ENCODE data around the gene DSTN.
"Not testable (repeated sequence)": the region's sequence is repeated elsewhere in the genome, so short reads cannot be mapped to it uniquely, and the experiment has no call there.

DSTN gene

DNA sequence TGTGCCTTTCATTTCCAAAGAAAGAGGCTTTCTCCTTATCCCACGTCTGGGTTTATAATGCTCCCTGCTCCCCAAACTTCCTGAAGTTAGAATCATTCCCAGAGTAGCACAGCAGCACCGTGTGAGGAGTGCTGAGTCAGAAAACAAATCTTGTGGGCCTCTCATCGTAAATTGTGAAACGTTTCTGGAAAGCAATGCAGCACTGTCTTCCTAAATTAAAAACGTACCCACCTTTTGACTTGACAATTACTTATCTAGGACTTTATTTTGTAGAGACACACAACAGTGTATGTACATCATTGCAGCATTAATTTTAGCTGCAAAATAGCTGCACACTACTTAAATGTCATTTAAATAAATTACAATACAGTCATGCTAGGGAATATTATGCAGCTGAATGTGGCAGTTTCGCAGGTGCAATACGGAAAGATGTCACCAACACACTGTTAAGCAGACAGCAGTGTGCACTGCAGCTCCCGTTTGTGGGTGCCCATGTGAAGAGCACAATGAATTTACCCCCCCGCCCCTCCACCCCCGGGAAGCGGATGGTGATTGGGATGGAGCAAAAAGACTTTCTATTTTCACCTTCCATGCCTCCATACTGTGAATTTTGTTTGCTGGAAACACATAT lies 81.4 kb downstream of the DSTN start:
- DNase-seq (ENCODE audit: low read depth): peak; percentile 34

DNA sequence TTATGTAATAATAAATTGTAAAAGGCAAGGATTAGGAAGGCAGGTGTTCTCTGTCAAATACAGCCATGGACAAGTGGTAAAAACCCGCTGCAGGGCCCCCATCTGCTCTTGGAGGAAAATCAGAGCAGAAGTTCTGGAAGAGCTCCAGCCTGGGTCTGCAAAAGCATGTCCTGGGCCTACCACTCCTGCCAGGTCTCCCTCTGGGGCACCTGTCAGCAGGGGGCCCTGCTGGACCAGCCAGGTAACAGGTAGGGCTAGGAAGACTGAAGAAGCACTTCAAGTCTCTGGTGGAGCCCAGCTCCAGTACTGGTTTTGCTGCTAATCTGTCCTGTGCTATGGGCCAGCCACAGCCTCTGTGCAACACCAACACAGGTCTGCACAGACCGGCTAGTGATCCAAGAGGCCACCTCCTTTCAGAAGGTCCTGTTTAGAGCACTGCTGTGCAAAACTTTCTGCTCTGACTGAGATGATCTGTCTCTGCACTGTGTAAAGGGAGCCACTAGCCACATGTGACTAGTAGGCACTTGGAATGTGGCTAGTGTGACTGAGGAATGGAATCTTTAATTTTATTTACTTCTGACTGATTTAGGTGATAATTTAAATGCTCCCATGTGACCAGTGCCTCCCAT lies 82.0 kb downstream of the DSTN start:
- DNase-seq (ENCODE audit: low read depth): no peak

DNA sequence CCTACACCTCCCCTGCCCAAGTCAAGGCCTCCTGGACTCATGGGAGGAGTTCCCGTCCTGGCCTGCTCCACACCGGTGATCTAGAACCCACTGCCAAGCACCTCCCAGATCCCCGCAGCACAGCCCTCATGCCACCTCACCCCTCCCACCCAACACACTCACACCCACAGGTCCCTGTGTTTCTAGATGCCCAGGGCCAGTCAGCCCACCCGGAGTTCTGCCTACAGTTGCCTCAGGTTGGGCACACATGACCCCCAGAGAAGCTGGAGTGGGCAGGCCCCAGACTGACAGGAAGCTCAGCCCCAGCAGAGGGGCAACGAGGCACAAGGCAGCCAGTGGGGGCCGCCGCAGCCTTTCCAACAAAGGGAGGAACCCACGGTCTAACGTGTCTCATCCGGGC lies 82.5 kb downstream of the DSTN start:
- DNase-seq (ENCODE audit: low read depth): no peak

DNA sequence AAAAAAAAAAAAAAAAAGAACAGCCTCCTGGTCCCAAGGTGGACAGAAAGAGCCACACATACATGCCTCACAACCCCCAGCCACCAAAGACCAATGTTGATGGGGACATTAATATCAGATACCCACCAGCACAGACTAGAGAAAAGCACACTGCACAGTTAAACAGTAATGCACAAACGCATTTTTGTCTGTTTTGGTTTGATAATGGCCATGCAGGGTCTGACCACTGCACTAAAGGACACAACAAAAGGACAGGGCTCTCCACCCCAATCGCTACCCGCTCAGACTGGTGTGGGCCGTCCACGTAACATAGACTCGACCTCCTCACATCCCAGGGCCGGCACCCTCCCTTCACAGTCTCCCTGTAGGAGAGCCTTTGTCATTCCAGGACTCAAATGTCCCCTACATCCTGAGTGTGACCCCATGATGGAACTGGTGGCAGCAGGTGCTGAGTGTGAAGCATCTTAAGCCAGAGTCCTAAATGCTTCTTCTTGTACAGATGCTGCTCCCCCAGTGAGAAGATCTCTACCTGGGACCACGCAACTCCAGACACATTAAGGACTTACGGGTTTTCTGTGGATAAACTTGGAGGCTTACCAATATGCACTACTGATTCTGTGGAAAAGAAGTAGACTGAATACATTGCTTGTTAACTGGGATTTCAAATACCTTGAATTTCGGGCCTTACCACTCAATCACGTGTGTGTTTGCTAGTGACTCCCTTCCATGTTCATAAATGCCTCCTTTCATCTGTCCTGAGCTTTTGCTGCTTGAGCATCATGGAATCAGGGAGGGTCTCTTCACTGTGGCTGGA lies 84.2 kb downstream of the DSTN start:
- no peak for DNase-seq (ENCODE audit: low read depth)

DNA sequence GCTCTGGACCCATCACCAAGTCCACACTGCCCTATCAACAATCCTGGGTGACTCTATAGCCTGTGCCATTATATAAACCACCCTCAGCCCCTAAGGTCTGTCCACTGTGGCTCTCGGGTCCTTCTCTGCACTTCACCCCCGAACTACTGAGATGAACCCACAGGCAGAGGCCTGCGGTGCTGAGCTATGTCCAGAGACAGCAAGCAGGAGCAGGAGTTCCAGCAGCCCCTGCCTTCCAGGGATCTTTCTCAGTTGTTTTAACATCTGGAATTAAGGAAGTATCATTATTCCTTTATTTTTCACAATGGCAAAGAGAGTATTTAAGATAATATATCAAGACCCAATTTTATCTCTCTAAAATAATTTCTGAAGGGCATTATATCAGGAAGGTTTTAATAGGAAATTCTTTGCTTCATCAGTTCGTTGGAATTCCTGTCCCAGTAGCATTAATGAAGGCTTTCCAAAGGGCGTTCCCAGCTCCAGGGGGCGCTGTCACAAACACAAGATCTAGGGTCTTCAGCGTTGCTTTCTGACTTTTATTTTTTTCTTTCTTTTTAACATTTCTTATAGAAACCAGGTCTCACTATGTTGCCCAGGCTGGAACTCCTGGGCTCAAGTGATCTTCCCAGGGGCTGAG lies 84.9 kb downstream of the DSTN start:
- DNase-seq (ENCODE audit: low read depth): peak; percentile 39

DNA sequence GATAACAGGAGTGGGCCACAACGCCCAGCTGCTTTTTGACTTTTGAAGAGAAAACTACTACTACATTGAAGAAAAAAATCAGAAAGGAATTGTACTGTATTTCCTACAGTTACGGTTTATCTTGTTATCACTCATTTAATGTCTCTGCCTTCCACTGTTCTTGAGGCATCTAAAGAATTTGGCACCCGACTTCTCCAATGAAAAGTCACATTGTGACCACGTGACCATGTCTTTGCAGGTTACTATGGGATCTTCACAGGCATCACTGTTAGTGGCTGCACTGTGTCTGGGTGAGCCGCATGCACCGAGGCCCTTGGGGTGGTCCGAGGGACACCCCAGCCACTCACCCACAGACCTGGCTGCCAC lies 85.4 kb downstream of the DSTN start:
- no peak for DNase-seq (ENCODE audit: low read depth)

DNA sequence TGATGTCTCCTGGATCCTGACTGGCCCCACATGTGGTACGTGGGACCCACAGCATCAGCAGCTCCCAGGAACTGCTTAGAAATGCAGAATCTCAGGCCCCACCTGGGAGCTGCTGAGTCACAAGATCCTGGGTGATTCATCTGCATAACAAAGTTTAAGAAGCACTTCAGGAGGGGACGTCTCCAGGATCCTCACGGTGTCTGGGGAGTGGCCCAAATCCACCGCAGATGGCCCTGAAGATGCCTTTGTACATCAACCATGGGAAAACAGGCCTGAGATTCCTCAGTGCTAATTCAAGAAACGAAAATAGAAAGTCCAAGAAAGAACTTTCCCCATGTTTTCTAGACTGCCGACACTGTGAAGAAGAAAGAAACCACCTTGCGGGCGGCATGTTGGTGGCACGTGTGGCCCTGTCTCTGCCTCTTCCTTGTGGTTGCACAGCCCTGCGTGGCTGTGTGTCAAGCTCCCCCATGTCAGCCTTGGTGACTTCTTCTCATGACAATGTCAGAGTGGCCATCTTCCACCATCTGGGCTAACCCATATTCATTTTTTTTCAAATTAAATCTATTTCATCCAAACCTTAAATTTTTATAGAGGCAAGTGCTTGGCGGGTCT lies 86.1 kb downstream of the DSTN start:
- no peak for DNase-seq (ENCODE audit: low read depth)

DNA sequence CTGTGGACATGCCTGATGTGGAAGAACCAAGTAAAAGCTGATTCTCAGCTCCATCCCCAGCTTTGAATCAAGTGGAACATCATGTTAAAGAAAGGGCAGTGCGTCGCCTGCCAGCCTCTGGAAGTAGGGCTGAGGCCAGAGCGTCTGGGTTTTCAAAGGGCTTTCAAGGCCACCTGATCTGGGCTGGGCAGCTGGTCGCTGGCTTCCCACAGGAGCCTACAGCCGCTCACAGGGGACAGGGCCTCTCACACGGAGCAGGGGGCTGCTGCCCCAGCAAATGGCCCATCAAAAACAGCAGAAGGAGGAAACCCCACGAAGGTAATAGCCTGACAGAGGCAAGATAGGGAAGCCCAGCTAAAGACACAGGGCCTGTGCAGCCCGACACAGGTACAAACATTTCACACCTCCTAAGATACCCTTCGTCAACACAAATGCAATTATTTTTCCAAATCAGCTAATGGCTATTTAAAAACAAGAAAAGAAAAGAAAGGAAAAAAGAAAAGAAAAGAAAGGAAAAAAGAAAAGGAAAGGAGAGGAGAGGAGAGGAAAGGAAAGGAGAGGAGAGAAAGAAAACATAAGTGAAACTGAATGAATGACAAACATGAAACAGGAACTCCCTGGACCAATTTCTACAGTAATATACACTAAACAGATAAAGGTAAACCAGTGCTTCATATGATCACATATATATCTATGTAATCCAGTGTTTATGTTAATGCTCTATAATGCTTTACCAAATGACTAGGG lies 87.4 kb downstream of the DSTN start:
- no peak for DNase-seq (ENCODE audit: low read depth)

DNA sequence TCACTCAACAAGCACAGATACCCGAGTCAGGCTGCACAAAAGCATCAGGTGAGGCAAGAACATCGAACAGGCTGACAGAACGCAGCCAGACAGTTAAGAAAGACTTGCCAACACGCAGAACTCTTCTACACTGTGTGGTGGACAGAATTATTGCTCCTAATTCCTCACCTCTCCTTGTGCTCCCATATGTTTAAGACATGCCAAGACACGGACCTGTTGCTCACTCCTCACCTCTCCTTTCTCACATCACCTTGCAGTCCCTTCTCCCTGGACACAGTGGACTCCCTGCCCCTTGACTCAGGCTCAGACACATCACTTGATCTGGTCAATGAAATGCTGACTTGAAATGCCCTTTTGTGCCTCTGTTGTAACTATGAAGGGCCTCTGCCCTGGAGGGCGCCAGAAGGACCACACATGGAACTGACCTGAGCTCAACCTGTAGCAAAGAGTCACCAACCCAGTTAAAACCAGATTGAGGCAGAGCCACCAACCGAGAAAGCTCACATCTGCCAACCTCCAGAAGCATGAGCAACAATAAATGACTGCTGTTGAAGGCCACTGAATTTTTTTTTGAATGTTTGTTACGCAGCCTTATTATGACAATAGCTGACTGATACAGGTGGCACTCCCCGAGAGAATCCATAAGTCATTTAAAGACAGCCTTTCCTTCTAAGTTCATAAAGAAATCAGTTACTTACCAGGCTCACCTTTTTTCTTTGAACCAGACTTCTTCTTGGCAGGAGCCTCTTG lies 88.2 kb downstream of the DSTN start:
- no peak for DNase-seq (ENCODE audit: low read depth)

DNA sequence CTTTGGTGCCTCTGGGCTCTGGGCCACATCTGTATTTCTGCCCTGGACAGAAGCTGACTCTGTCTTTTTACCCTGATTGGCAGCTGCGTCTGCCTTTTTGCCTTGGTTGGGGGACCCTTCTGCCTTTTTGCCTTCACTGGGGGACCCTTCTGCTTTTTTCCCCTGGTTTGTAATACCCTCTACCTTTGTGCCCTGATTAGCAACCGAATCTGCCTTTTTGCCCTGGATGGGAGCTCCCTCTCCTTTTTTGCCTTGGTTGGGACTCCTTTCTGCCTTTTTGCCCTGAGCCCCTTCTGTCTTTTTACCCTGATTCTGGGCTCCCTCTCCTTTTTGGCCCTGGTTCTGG lies 88.7 kb downstream of the DSTN start:
- no peak for DNase-seq (ENCODE audit: low read depth)

DNA sequence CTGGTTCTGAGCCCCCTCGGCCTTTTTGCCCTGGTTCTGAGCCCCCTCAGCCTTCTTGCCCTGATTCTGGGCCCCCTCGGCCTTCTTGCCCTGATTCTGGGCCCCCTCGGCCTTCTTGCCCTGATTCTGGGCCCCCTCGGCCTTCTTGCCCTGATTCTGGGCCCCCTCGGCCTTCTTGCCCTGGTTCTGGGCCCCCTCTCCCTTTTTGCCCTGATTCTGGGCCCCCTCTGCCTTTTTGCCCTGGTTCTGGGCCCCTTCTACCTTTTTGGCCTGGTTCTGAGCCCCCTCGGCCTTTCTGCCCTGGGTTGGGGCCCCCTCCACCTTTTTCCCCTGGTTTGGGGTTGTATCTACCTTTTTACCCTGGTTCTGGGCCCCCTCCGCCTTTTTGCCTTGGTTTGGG lies 89.5 kb downstream of the DSTN start:
- DNase-seq (ENCODE audit: low read depth): not testable (repeated sequence)

Data from fibroblast of gingiva (primary cell).